Panc1 (cell line): Measurements from ENCODE around the gene SNRPF. TPM values are rescaled to one million over a fixed set of nuclear protein-coding genes. Genes with fewer than 3 reads are reported as not detected.

Experiments
- ATAC-seq: fragments of 200-7000 bp; cut with Tn5 transposase; 2 replicates; pipeline ENCODE4 v1.9.1; 2020; ENCODE audit warnings: mild to moderate bottlenecking, moderate library complexity
- BruUV-seq: library from RNA; stranded (reverse); fragments of 400-500 nt; replicated peaks from 2 replicates; lab custom pipeline; 2021; lab: Mats Ljungman, UMichigan
- CTCF ChIA-PET: fragments of 300-600 bp; sonication (Branson Sonifier 250); formaldehyde crosslinking; loops from one replicate; lab custom pipeline; 2022; ENCODE audit warnings: antibody characterized with exemption; lab: Charles Lee
- POLR2A ChIA-PET: fragments of 300-600 bp; sonication (Branson Sonifier 250); formaldehyde crosslinking; loops from one replicate; lab custom pipeline; 2022; ENCODE audit warnings: antibody characterized with exemption; lab: Charles Lee
- DNase-seq: peaks from one replicate; pipeline ENCODE4 v3.0.0-alpha.2; 2010; ENCODE audit warnings: low read depth, low spot score
- H3K27ac ChIP-seq: 2 replicates; pipeline ENCODE4 v1.5.1; 2011; ENCODE audit warnings: mild to moderate bottlenecking, low read length, inconsistent platforms
- H3K27me3 ChIP-seq: fragments of 200-500 bp; sonication (Bioruptor generic); 2 replicates; pipeline ENCODE4 v1.6.0; 2014; ENCODE audit warnings: low read length, inconsistent platforms; ENCODE audit not compliant: control insufficient read depth, insufficient read depth
- H3K36me3 ChIP-seq: fragments of 200-500 bp; sonication (Bioruptor generic); 2 replicates; pipeline ENCODE4 v1.5.1; 2014; ENCODE audit warnings: inconsistent platforms, mild to moderate bottlenecking, low read length, moderate library complexity; ENCODE audit not compliant: control insufficient read depth, insufficient read depth
- H3K4me1 ChIP-seq: 2 replicates; pipeline ENCODE4 v1.5.1; 2011; ENCODE audit warnings: inconsistent platforms, mild to moderate bottlenecking, low read length, moderate library complexity; ENCODE audit not compliant: control insufficient read depth, insufficient read depth
- H3K4me3 ChIP-seq, 2 experiments: 2 replicates each; pipeline ENCODE4 v1.5.1; 2011 to 2012; ENCODE audit warnings: low read depth in 2 of 2, low read length in 2 of 2, mild to moderate bottlenecking in 2 of 2, inconsistent platforms in 1 of 2, moderate library complexity in 1 of 2
- H3K9me3 ChIP-seq: fragments of 200-500 bp; sonication (Bioruptor generic); 2 replicates; pipeline ENCODE4 v1.5.1; 2014; ENCODE audit warnings: low read depth, mild to moderate bottlenecking, inconsistent platforms, low read length, moderate library complexity; ENCODE audit not compliant: control insufficient read depth, insufficient read depth
- POLR2AphosphoS5 ChIP-seq: IDR thresholded peaks from 2 replicates; pipeline ENCODE4 v1.6.1; 2012; ENCODE audit warnings: mild to moderate bottlenecking, low read depth, low read length, moderate library complexity
- SIN3A ChIP-seq: IDR thresholded peaks from 2 replicates; pipeline ENCODE4 v1.6.1; 2012; ENCODE audit warnings: low read depth, mild to moderate bottlenecking, low read length, moderate library complexity, borderline replicate concordance; ENCODE audit not compliant: insufficient read depth
- TCF7L2 ChIP-seq: IDR thresholded peaks from 2 replicates; pipeline ENCODE4 v1.6.1; 2011; ENCODE audit warnings: mild to moderate bottlenecking, low read depth, low read length, inconsistent platforms
- in situ Hi-C: cut with HindIII; loops from 2 replicates; pipeline ENCODE4 v1.10.0; 2016; ENCODE audit warnings: low sequenced_read_pairs, low pct_unique_long_range_greater_than_20kb
- intact Hi-C: fragments of 100-400 bp; cut with micrococcal nuclease; formaldehyde crosslinking; loops from one replicate; pipeline ENCODE4 v1.10.0; 2022; ENCODE audit not compliant: unreplicated experiment
- total RNA-seq: library from RNA; stranded (reverse); gene quantifications from one replicate; pipeline ENCODE4 v1.2.1, GENCODE V29; 2021; ENCODE audit not compliant: unreplicated experiment
- TF ChIP-seq, protein P1 (sequence below): fragments of 450-650 bp; IDR thresholded peaks from 2 replicates; pipeline ENCODE4 v1.5.1; 2017; ENCODE audit warnings: mild to moderate bottlenecking
- TF ChIP-seq, protein P2 (sequence below), 2 experiments: IDR thresholded peaks; 2 replicates each; pipeline ENCODE4 v1.6.1; 2011 to 2012; ENCODE audit warnings: low read depth in 2 of 2, control low read depth in 1 of 2, low read length in 1 of 2, mild to moderate bottlenecking in 1 of 2, moderate library complexity in 1 of 2; ENCODE audit not compliant: insufficient read depth in 1 of 2

The SNRPF gene
- total RNA-seq, 1 experiment from 2014 or later, result 38.7 TPM

DNA sequence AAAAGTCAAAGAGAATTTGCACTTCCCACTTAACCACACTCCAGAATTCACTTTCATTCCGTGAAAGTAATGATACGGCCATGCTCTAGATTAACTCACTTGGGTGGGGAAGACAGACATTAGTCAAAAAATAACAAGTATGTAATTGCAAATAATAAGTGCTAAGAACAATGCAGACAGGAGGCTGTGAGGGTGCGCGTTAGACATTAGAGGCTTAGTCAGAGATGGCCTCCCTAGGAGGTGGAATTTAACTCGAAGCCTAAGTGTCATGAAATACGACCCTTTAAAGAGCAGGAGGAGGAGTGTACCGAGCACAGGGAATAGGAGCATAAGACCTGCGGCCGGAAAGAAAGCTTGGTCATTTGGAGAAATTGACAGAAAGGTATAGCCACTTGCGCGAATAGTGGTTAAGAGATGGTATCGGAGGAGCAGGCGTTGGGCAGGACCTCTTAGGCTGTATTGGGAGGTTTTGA is 628 bp downstream of the SNRPF start:
- Histone ChIP-seq H3K9me3 (no peaks in the 10 kb centered on the region), H3K4me1 (peaks cover 9% of the 10 kb centered on the region; the same call in 1 of the 2 replicates), H3K27me3 (peaks cover under 1% of the 10 kb centered on the region; the same call in 1 of the 2 replicates), H3K27ac (peak overlapping the region; percentile 96), H3K36me3 (peaks cover 20% of the 10 kb centered on the region), H3K4me3 (peak overlapping the region; percentile 89 to 96)
- ChIA-PET CTCF (no interaction called here), POLR2A (no interaction called here)
- ATAC-seq, result peak; percentile 17; the same call in 1 of the 2 replicates
- intact Hi-C loops (no loop called here), in situ Hi-C loops (no loop called here)
- TF ChIP-seq TCF7L2 (no peak), SIN3A (no peak), POLR2AphosphoS5 (no peak)
- TF ChIP-seq, protein P1, sequence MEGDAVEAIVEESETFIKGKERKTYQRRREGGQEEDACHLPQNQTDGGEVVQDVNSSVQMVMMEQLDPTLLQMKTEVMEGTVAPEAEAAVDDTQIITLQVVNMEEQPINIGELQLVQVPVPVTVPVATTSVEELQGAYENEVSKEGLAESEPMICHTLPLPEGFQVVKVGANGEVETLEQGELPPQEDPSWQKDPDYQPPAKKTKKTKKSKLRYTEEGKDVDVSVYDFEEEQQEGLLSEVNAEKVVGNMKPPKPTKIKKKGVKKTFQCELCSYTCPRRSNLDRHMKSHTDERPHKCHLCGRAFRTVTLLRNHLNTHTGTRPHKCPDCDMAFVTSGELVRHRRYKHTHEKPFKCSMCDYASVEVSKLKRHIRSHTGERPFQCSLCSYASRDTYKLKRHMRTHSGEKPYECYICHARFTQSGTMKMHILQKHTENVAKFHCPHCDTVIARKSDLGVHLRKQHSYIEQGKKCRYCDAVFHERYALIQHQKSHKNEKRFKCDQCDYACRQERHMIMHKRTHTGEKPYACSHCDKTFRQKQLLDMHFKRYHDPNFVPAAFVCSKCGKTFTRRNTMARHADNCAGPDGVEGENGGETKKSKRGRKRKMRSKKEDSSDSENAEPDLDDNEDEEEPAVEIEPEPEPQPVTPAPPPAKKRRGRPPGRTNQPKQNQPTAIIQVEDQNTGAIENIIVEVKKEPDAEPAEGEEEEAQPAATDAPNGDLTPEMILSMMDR, result no peak
- TF ChIP-seq, protein P2, sequence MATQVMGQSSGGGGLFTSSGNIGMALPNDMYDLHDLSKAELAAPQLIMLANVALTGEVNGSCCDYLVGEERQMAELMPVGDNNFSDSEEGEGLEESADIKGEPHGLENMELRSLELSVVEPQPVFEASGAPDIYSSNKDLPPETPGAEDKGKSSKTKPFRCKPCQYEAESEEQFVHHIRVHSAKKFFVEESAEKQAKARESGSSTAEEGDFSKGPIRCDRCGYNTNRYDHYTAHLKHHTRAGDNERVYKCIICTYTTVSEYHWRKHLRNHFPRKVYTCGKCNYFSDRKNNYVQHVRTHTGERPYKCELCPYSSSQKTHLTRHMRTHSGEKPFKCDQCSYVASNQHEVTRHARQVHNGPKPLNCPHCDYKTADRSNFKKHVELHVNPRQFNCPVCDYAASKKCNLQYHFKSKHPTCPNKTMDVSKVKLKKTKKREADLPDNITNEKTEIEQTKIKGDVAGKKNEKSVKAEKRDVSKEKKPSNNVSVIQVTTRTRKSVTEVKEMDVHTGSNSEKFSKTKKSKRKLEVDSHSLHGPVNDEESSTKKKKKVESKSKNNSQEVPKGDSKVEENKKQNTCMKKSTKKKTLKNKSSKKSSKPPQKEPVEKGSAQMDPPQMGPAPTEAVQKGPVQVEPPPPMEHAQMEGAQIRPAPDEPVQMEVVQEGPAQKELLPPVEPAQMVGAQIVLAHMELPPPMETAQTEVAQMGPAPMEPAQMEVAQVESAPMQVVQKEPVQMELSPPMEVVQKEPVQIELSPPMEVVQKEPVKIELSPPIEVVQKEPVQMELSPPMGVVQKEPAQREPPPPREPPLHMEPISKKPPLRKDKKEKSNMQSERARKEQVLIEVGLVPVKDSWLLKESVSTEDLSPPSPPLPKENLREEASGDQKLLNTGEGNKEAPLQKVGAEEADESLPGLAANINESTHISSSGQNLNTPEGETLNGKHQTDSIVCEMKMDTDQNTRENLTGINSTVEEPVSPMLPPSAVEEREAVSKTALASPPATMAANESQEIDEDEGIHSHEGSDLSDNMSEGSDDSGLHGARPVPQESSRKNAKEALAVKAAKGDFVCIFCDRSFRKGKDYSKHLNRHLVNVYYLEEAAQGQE (IDR thresholded peaks at IDR 0.05; ENCODE audit: insufficient read depth in 1 of 2, low read depth in 2 of 2, low read length in 1 of 2), result no peak
- DNase-seq, result no peak
- no TSS peak for BruUV-seq

DNA sequence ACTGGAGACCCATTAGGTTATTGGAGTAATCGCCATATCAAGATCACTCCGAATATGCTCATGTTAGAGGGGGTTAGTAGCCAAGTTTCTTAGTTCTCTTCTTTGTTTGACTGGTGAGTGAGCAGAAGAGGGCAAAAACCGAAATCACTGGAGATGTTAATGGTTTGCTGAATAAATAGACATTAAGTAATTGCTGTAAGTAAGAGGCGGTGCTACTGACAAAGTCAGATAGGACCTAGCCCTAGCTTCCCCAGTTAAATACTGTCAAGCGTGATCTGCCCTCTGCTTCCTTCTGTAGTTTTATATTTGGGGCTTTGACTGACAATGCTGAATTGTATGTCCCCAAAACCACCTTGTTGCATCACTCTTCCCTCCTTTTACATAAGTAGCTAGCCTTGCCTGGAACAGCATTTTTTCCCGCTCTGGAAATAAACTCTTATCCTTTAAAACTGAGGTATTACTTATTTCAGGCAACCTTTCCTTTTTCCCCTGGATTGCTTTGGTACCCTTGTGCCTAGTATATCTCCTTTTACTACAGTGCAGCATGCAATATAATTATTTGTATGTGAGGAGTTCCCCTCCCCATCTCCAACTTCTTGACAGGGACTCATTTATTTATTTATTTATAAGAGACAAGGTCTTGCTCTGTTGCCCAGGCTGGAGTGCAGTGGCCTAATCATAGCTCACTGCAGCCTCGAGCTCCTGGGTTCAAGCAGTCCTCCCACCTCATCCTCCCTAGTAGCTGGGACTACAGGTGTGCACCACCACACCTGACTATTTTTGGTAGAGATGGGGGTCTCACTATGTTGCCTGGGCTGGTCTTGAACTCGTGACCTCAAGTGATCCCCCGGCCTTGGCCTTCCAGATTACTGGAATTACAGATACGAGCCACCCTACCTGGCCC is 1.4 kb downstream of the SNRPF start:
- peaks cover 9% of the 10 kb centered on the region; the same call in 1 of the 2 replicates for H3K4me1 ChIP-seq
- no peak for DNase-seq
- ATAC-seq, result no peak
- intact Hi-C loops (no loop called here), in situ Hi-C loops (no loop called here)
- ChIA-PET POLR2A (no interaction called here), CTCF (no interaction called here)
- no peaks in the 10 kb centered on the region for H3K9me3 ChIP-seq
- H3K36me3 ChIP-seq, result peaks cover 25% of the 10 kb centered on the region
- no TSS peak for BruUV-seq
- H3K27me3 ChIP-seq, result no peaks in the 10 kb centered on the region
- peak overlapping the region; percentile 96 for H3K27ac ChIP-seq
- TF ChIP-seq POLR2AphosphoS5, result no peak
- no peak for TF ChIP-seq TCF7L2
- TF ChIP-seq SIN3A, result no peak
- TF ChIP-seq, protein P1, result no peak
- TF ChIP-seq, protein P2 (IDR thresholded peaks at IDR 0.05; ENCODE audit: insufficient read depth in 1 of 2, low read depth in 2 of 2, low read length in 1 of 2), result no peak
- peak overlapping the region; percentile 89 to 96 for H3K4me3 ChIP-seq
